Tibial nerve (tissue), 4 donors: ENCODE measurements around the gene IZUMO1. TPM values are rescaled to one million over a fixed set of nuclear protein-coding genes. Genes with fewer than 3 reads are reported as not detected.

Experiments
- DNase-seq, 2 donors: peaks; one replicate each; pipeline ENCODE4 v3.0.0-alpha.2; 2019; ENCODE audit warnings: low spot score in 2 of 2
- H3K27ac ChIP-seq, 4 donors: fragments of 200-600 bp; sonication (generic) in 3 of 4; one replicate each; pipeline ENCODE4 v1.5.1; 2017 to 2019; ENCODE audit warnings: mild to moderate bottlenecking in 1 of 4
- H3K27me3 ChIP-seq, 2 donors: fragments of 200-600 bp; sonication (generic) in 1 of 2; one replicate each; pipeline versions ENCODE4 v1.5.1 to v1.6.0; 2017 to 2019
- H3K36me3 ChIP-seq, 3 donors: fragments of 200-600 bp; sonication (generic); one replicate each; pipeline ENCODE4 v1.5.1; 2018 to 2019
- H3K4me1 ChIP-seq, 4 donors: fragments of 200-600 bp; sonication (generic) in 3 of 4; one replicate each; pipeline ENCODE4 v1.5.1; 2017 to 2019
- H3K4me3 ChIP-seq, 4 donors: fragments of 200-600 bp; sonication (generic) in 3 of 4; one replicate each; pipeline ENCODE4 v1.5.1; 2017 to 2019; ENCODE audit warnings: mild to moderate bottlenecking in 1 of 4, moderate library complexity in 1 of 4
- H3K9me3 ChIP-seq, 4 donors: fragments of 200-600 bp; sonication (generic) in 3 of 4; one replicate each; pipeline ENCODE4 v1.5.1; 2017 to 2019
- CTCF ChIP-seq, 5 experiments: fragments of 200-600 bp in 3 of 5; fragments of 450-650 bp in 2 of 5; sonication (generic) in 3 of 5; IDR thresholded peaks; one replicate each; pipeline ENCODE4 v1.5.1; 2016 to 2019; ENCODE audit warnings: antibody characterized with exemption in 5 of 5, mild to moderate bottlenecking in 3 of 5, moderate library complexity in 2 of 5
- EP300 ChIP-seq, 2 donors: sonication (generic); formaldehyde crosslinking; IDR thresholded peaks; one replicate each; pipeline ENCODE4 v1.6.1; 2017; ENCODE audit warnings: antibody characterized with exemption in 2 of 2, mild to moderate bottlenecking in 1 of 2
- POLR2A ChIP-seq, 2 donors: fragments of 450-650 bp; IDR thresholded peaks; one replicate each; pipeline ENCODE4 v1.6.1; 2017; ENCODE audit warnings: antibody characterized with exemption in 2 of 2, mild to moderate bottlenecking in 2 of 2, moderate library complexity in 2 of 2
- WGBS, 2 donors: methylation state at CpG; one replicate each; pipeline ENCODE4 v1.1.5; 2018; 5-methylcytosine and 5-hydroxymethylcytosine counted together
- total RNA-seq, 4 donors: library from RNA; depleted of rRNA; stranded (reverse); fragments of >200 nt; gene quantifications; one replicate each; pipeline ENCODE4 v1.1.0, GENCODE V29; 2016

Gene IZUMO1
- total RNA-seq, 4 donors from 2014 or later = 0.21 to 0.30 TPM; not detected in 2

GRCh38 chr19:48746110-48746509 is 599 bp downstream of the IZUMO1 start:
- 74 to 77% methylated on average over 8 of the region's 8 CpGs for WGBS, 2 donors
- Histone ChIP-seq H3K9me3 (no peaks in the 10 kb centered on the region), H3K4me3 (no peak overlapping the region), H3K4me1 (peaks cover 0 to 22% (median 2%) of the 10 kb centered on the region in 4 donors), H3K27me3 (peaks cover 0 to 30% of the 10 kb centered on the region in 2 donors), H3K27ac (no peak overlapping the region), H3K36me3 (no peaks in the 10 kb centered on the region)
- DNase-seq = no peak
- TF ChIP-seq POLR2A (IDR thresholded peaks at IDR 0.05) (no peak), CTCF (IDR thresholded peaks at IDR 0.05) (no peak), EP300 (IDR thresholded peaks at IDR 0.05) (no peak)

GRCh38 chr19:48745208-48745995 is 1.3 kb downstream of the IZUMO1 start:
- peak in 1 of 2 donors; percentile 66 for DNase-seq
- TF ChIP-seq POLR2A (IDR thresholded peaks at IDR 0.05) = no peak
- TF ChIP-seq CTCF (IDR thresholded peaks at IDR 0.05) = no peak
- TF ChIP-seq EP300 (IDR thresholded peaks at IDR 0.05) = peak in 1 of 2 donors; percentile 46
- Histone ChIP-seq H3K4me3 (no peak overlapping the region), H3K27me3 (peaks cover 0 to 23% of the 10 kb centered on the region in 2 donors), H3K36me3 (no peaks in the 10 kb centered on the region), H3K9me3 (no peaks in the 10 kb centered on the region), H3K27ac (no peak overlapping the region), H3K4me1 (peaks cover 0 to 28% (median 5%) of the 10 kb centered on the region in 4 donors)
- 32 to 38% methylated on average over 33 of the region's 33 CpGs for WGBS, 2 donors

GRCh38 chr19:48742096-48742495 is 4.6 kb downstream of the IZUMO1 start:
- no peaks in the 10 kb centered on the region for H3K9me3 ChIP-seq
- no peaks in the 10 kb centered on the region for H3K36me3 ChIP-seq
- peaks cover 0 to 43% (median 18%) of the 10 kb centered on the region in 4 donors for H3K4me1 ChIP-seq
- WGBS, 2 donors = 88 to 93% methylated on average over 11 of the region's 11 CpGs
- no peak overlapping the region for H3K4me3 ChIP-seq
- DNase-seq = no peak
- no peak for TF ChIP-seq EP300 (IDR thresholded peaks at IDR 0.05)
- TF ChIP-seq POLR2A (IDR thresholded peaks at IDR 0.05) = no peak
- no peak for TF ChIP-seq CTCF (IDR thresholded peaks at IDR 0.05)
- H3K27me3 ChIP-seq = peaks cover 0 to 11% of the 10 kb centered on the region in 2 donors
- H3K27ac ChIP-seq = peak overlapping the region in 2 of 4 donors; percentile 17 to 87

- WGBS, 2 donors = 55 to 60% methylated on average over 19 to 31 of the region's 35 CpGs
- H3K36me3 ChIP-seq = no peaks in the 10 kb centered on the region
- no peak for DNase-seq
- no peaks in the 10 kb centered on the region for H3K9me3 ChIP-seq
- peak overlapping the region in 2 of 4 donors; percentile 67 to 87 for H3K27ac ChIP-seq
- TF ChIP-seq EP300 (IDR thresholded peaks at IDR 0.05) (no peak), POLR2A (IDR thresholded peaks at IDR 0.05) (no peak), CTCF (IDR thresholded peaks at IDR 0.05) (no peak)
- H3K4me3 ChIP-seq = peak overlapping the region in 1 of 4 donors; percentile 1
- peaks cover 0 to 36% (median 18%) of the 10 kb centered on the region in 4 donors for H3K4me1 ChIP-seq
- H3K27me3 ChIP-seq = peaks cover 0 to 10% of the 10 kb centered on the region in 2 donors
Observed at GRCh38 chr19:48741129-48741999, 5.3 kb downstream of the IZUMO1 start.
